ENCODE results near the gene ZBTB39. TPM values are rescaled to one million over a fixed set of nuclear protein-coding genes. Genes with fewer than 3 reads are reported as not detected.

ZBTB39 gene
- total RNA-seq, 1 experiment from 2014 or later, result 31.2 TPM

- H2AK5ac ChIP-seq (ENCODE audit: insufficient read length, low read length), result no peak overlapping the region
- no peaks in the 10 kb centered on the region for H3K79me2 ChIP-seq (ENCODE audit: insufficient read depth, low read length)
- no peak overlapping the region for H2BK20ac ChIP-seq (ENCODE audit: low read depth, low read length, poor library complexity, severe bottlenecking)
- H3K18ac ChIP-seq (ENCODE audit: insufficient read length, low read depth, low read length), result no peak overlapping the region
- no peaks in the 10 kb centered on the region for H3K9me3 Mint-ChIP-seq
- H3K23me2 ChIP-seq (ENCODE audit: insufficient read length, low read depth, low read length, poor library complexity, severe bottlenecking), result no peaks in the 10 kb centered on the region
- H3K79me1 ChIP-seq (ENCODE audit: insufficient read depth, low read depth, low read length, poor library complexity, severe bottlenecking), result no peaks in the 10 kb centered on the region
- no peak overlapping the region for H2BK15ac ChIP-seq (ENCODE audit: low read depth, low read length)
- H4K5ac ChIP-seq (ENCODE audit: insufficient read length, low read depth, low read length), result no peak overlapping the region
- no peak overlapping the region for H3T11ph ChIP-seq (ENCODE audit: low read length)
- TF ChIP-seq CTCF (conservative IDR thresholded peaks at IDR 0.05), result no peak
- H3K14ac ChIP-seq (ENCODE audit: insufficient read depth, low read length), result no peak overlapping the region
- H2BK120ac ChIP-seq (ENCODE audit: low read depth, low read length, poor library complexity, severe bottlenecking), result no peak overlapping the region
- peaks cover 8% of the 10 kb centered on the region for H3K27me3 Mint-ChIP-seq (ENCODE audit: low read depth)
- peaks cover 3 to 13% of the 10 kb centered on the region in 2 experiments for H3K4me1 Mint-ChIP-seq
- no peaks in the 10 kb centered on the region for H3K4me1 ChIP-seq (ENCODE audit: insufficient read depth, low read length)
- no peak overlapping the region for H2AFZ ChIP-seq (ENCODE audit: low read length)
- H3K4me3 Mint-ChIP-seq, result no peak overlapping the region
- H3K4me2 ChIP-seq (ENCODE audit: insufficient read depth, insufficient read length, low read length), result no peak overlapping the region
- no peak overlapping the region for H3K23ac ChIP-seq (ENCODE audit: insufficient read length, low read depth, low read length)
- H3K27ac Mint-ChIP-seq, result no peak overlapping the region
- H4K20me1 ChIP-seq (ENCODE audit: control insufficient read depth, insufficient read depth, insufficient read length), result no peaks in the 10 kb centered on the region
- WGBS (ENCODE audit: extremely low coverage, insufficient read length, low lambda C conversion rate), result no CpG with 5 or more reads among the region's 6 CpGs
- H3K56ac ChIP-seq (ENCODE audit: insufficient read length, low read depth, low read length), result no peak overlapping the region
- H3K36me3 Mint-ChIP-seq (ENCODE audit: insufficient read depth in 1 of 3, low read depth in 3 of 3), result no peaks in the 10 kb centered on the region; a peak in 1 of 7 replicates
- H3K27me3 ChIP-seq (ENCODE audit: insufficient read depth, low read length), result no peaks in the 10 kb centered on the region
- H4K8ac ChIP-seq (replicated peaks; ENCODE audit: insufficient read length, low read depth, low read length), result no peak overlapping the region
- H4K91ac ChIP-seq (ENCODE audit: insufficient read length, low read depth, low read length), result no peak overlapping the region
- no peak overlapping the region for H3K9ac ChIP-seq (ENCODE audit: extremely low read depth, insufficient read length, low read length)
- no peaks in the 10 kb centered on the region for H3K9me3 ChIP-seq (ENCODE audit: control insufficient read depth, low read depth, low read length)
- H3K4ac ChIP-seq (ENCODE audit: low read depth, low read length), result no peak overlapping the region
- DNase-seq, result no peak
- no peak overlapping the region for H2BK12ac ChIP-seq (ENCODE audit: insufficient read length, low read depth, low read length)
- H3K27ac ChIP-seq (ENCODE audit: insufficient read length, low read depth, low read length), result no peak overlapping the region
- H2BK5ac ChIP-seq (ENCODE audit: insufficient read length, low read length), result no peak overlapping the region
These were observed 39.9 kb upstream of the ZBTB39 start for GRCh38 chr12:57046086-57046791.
